ENCODE measurements around the gene OXSM. TPM values are rescaled to one million over a fixed set of nuclear protein-coding genes. Genes with fewer than 3 reads are reported as not detected.

Gene OXSM
- total RNA-seq (10 to 100 TPM in 1 of 2 donors, 1 to 10 TPM in 1; 8.4 to 14.3 TPM), polyA plus RNA-seq (ENCODE audit: insufficient read length in 2 of 2) (10 to 100 TPM; 11.7 to 15.9 TPM)
- long read RNA-seq, donor 1, transcript OXSM-201 (3 exons, 1,519 nt), result major isoform, 5 of 9 reads
- long read RNA-seq, donor 1, partial matches to known transcripts, result 0 of 9 reads
- long read RNA-seq, donor 1, other reads (novel, unspliced or antisense), result 0 of 9 reads
- long read RNA-seq, donor 2, partial matches to known transcripts, result 0 of 1 reads
- long read RNA-seq, donor 2, other reads (novel, unspliced or antisense), result 0 of 1 reads
- long read RNA-seq, donor 3, partial matches to known transcripts, result 0 of 4 reads
- long read RNA-seq, donor 3, other reads (novel, unspliced or antisense), result 0 of 4 reads
- long read RNA-seq, donor 4, transcript OXSM-201 (3 exons, 1,519 nt), result major isoform, 7 of 37 reads
- long read RNA-seq, donor 4, partial matches to known transcripts, result 29 of 37 reads
- long read RNA-seq, donor 4, other reads (novel, unspliced or antisense), result 0 of 37 reads

DNA sequence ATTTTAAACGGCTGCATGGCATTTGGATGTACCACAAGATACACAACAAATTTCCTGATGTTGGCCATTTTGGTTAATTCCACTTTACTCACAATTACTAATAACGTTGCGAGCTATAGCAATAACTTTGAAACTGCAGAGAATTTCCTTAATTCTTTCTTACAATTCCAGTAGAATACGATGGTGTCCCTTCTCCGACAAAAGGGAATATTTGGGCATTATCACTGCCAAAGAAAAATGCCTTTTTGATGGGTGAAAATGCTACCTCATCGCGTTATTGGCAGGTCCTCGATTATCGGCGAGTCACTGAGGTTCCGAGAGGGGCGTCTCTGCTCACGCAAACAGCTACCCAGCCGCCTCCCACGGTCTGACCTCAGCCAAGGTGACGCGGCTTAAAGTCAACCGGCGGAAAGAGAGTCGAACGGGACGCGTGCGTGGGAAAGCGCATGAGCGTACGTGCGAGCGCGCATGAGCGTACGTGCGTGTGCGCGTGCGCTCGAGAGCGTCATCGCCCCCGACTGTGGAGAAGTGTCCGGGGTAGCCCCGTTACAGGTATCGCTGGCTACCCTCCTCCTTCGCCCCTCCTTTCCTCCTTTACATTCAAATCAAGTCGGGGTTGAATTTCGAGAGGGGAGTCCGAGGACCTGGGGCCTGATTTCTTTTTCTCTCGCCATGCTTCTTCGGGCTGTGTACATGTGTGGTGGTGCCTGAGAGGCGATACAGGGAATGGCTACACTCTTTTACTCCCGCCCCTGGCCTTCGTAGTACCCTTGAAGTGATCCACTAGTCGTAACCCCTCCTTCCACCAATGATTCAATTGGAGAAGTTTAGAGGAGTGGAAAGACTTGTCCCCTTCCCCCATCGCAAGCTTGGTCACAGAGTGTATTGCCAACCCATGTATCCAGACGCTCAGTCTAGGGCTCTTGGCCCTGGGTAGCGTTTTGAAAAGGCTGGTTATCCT lies at the start of gene OXSM:
Gene OXSM, plus strand, starts transcription at position 495 of the 961 bp plus-strand sequence. CDS start 931 bp downstream, outside the sequence.
- no peaks in the 10 kb centered on the region for H3K27me3 ChIP-seq (ENCODE audit: control insufficient read depth, insufficient read depth, low read length)
- peak within 1 kb of the TSS; percentile 77 for H3K27ac ChIP-seq (ENCODE audit: low read depth, low read length)
- no peaks in the 10 kb centered on the region for H3K36me3 ChIP-seq (ENCODE audit: control insufficient read depth, insufficient read depth, low read length)
- H3K4me1 ChIP-seq (ENCODE audit: control insufficient read depth, insufficient read depth, low read length), result no peaks in the 10 kb centered on the region
- H3K9me3 ChIP-seq (ENCODE audit: control insufficient read depth, insufficient read depth, low read length), result no peaks in the 10 kb centered on the region
- H3K4me3 ChIP-seq (ENCODE audit: low read depth, low read length), result peak within 1 kb of the TSS; percentile 93
- under 1% methylated on average over 40 of the region's 56 CpGs for WGBS (ENCODE audit: insufficient coverage)
- DNase-seq (ENCODE audit: low read depth in 4 of 6, low spot score in 6 of 6), result peak; percentile 80 to 98 (median 90)

DNA sequence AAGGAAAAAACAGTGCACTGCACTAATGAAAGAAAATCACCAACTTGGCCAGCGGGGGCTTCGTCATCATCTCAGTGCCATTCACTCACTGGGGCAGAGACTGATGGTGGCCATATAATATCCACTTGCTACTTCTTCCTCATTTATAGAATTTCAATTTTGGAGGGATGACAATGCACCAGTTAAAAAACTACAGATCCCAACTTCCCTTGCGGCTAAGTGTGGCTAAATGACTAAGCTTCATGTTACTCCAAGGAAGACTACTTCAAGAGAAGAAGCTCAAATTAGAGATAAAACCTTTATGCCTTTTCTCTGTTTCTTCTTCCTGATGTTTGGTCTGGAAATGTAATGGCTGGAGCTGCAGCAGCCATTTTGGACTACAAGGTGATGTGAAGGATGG lies 45.4 kb upstream of the OXSM start:
- no peak for DNase-seq (ENCODE audit: low read depth in 4 of 6, low spot score in 6 of 6)
- no peaks in the 10 kb centered on the region for H3K9me3 ChIP-seq (ENCODE audit: control insufficient read depth, insufficient read depth, low read length)
- no peaks in the 10 kb centered on the region for H3K27me3 ChIP-seq (ENCODE audit: control insufficient read depth, insufficient read depth, low read length)
- H3K36me3 ChIP-seq (ENCODE audit: control insufficient read depth, insufficient read depth, low read length), result peaks cover 3% of the 10 kb centered on the region
- no peak overlapping the region for H3K4me3 ChIP-seq (ENCODE audit: low read depth, low read length)
- no peak overlapping the region for H3K27ac ChIP-seq (ENCODE audit: low read depth, low read length)
- 100% methylated on average over 2 of the region's 3 CpGs for WGBS (ENCODE audit: insufficient coverage)
- no peaks in the 10 kb centered on the region for H3K4me1 ChIP-seq (ENCODE audit: control insufficient read depth, insufficient read depth, low read length)

DNA sequence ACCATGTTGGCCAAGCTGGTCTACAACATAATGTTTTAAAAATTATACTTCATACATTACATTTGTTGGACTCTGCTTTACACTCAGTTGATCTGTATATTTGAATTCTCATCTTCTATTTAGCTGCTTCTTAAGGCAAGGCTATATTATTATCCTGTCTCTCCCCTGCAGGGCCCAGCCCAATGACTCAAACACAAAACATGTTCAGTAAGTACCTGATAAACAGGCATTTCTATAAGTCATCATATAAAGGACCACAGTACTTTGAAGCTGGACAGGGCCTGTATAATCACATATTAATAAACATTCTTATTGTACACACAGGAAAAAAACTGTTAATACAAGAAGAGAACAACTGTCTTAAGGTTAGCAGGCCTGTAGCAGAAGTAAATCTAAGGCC lies 42.9 kb upstream of the OXSM start:
- Histone ChIP-seq H3K9me3 (ENCODE audit: control insufficient read depth, insufficient read depth, low read length) (no peaks in the 10 kb centered on the region), H3K27ac (ENCODE audit: low read depth, low read length) (no peak overlapping the region), H3K4me3 (ENCODE audit: low read depth, low read length) (no peak overlapping the region), H3K4me1 (ENCODE audit: control insufficient read depth, insufficient read depth, low read length) (no peaks in the 10 kb centered on the region), H3K27me3 (ENCODE audit: control insufficient read depth, insufficient read depth, low read length) (no peaks in the 10 kb centered on the region), H3K36me3 (ENCODE audit: control insufficient read depth, insufficient read depth, low read length) (peaks cover 4% of the 10 kb centered on the region)
- DNase-seq (ENCODE audit: low read depth in 4 of 6, low spot score in 6 of 6), result no peak

DNA sequence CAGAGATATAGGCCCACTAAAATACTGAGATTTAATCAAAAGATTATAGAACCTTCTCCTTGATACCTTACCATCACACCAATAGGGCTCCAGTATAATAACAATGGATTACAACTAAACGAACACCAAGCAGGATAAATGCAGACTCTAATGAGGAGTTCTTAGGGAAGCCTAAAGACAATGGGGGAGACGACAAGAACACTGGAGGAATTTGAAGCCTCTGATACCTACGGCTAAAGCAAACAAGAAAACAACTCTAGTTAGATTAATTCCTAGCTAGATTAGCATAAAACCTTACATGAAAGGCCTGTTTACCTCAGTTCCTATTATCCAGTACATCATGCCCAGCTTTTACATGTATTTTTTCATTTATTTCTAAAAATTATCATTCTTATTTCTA lies 41.7 kb upstream of the OXSM start:
- Histone ChIP-seq H3K27ac (ENCODE audit: low read depth, low read length) (no peak overlapping the region), H3K27me3 (ENCODE audit: control insufficient read depth, insufficient read depth, low read length) (no peaks in the 10 kb centered on the region), H3K4me1 (ENCODE audit: control insufficient read depth, insufficient read depth, low read length) (no peaks in the 10 kb centered on the region), H3K9me3 (ENCODE audit: control insufficient read depth, insufficient read depth, low read length) (no peaks in the 10 kb centered on the region), H3K36me3 (ENCODE audit: control insufficient read depth, insufficient read depth, low read length) (peaks cover 4% of the 10 kb centered on the region), H3K4me3 (ENCODE audit: low read depth, low read length) (no peak overlapping the region)
- WGBS (ENCODE audit: insufficient coverage), result no CpG with 5 or more reads among the region's 3 CpGs
- no peak for DNase-seq (ENCODE audit: low read depth in 4 of 6, low spot score in 6 of 6)

DNA sequence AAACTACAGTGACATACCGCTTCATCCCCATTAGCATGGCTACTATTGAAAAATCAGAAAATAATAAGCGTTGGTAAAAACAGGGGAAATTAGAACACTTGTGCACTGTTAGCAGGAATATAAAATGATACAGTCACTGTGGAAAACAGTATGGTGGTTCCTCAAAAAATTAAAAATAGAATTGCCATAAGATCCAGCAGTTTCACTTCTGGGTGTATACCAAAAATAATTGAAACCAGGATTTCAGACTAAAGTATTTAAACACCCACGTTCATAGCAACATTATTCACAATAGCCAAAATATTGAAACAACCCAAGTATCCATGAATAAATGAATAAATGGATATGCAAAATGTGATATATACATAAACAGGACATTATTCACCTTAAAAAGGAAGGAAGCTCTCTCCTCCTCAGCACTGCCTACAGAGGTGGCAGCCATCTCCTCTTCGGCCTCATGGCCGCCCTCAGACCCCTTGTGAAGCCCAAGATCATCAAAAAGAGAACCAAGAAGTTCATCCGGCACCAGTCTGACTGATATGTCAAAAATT lies 40.8 kb upstream of the OXSM start:
- Histone ChIP-seq H3K9me3 (ENCODE audit: control insufficient read depth, insufficient read depth, low read length) (no peaks in the 10 kb centered on the region), H3K4me1 (ENCODE audit: control insufficient read depth, insufficient read depth, low read length) (no peaks in the 10 kb centered on the region), H3K4me3 (ENCODE audit: low read depth, low read length) (no peak overlapping the region), H3K27ac (ENCODE audit: low read depth, low read length) (no peak overlapping the region), H3K36me3 (ENCODE audit: control insufficient read depth, insufficient read depth, low read length) (peaks cover 4% of the 10 kb centered on the region), H3K27me3 (ENCODE audit: control insufficient read depth, insufficient read depth, low read length) (no peaks in the 10 kb centered on the region)
- no peak for DNase-seq (ENCODE audit: low read depth in 4 of 6, low spot score in 6 of 6)
- WGBS (ENCODE audit: insufficient coverage), result 100% methylated on average over 3 of the region's 6 CpGs

DNA sequence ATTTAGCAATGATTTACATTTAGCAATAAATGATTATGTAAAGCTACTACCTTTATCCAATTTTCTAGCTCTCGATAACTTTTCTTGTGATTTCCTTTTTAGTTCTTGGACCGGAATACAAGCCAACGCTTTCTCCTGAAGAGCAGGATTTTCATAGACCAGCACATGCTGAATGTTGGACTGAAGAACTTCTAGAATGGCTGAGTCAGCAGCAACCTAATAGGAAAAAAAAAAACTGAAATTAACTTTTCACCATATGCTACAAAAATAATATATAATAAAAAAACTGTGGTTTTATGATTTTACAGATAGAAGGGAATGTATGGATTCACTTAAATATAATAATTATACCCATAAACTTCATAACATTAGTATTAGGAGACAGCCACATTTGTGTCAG lies 38.8 kb upstream of the OXSM start:
- Histone ChIP-seq H3K4me3 (ENCODE audit: low read depth, low read length) (no peak overlapping the region), H3K4me1 (ENCODE audit: control insufficient read depth, insufficient read depth, low read length) (no peaks in the 10 kb centered on the region), H3K27me3 (ENCODE audit: control insufficient read depth, insufficient read depth, low read length) (no peaks in the 10 kb centered on the region), H3K9me3 (ENCODE audit: control insufficient read depth, insufficient read depth, low read length) (no peaks in the 10 kb centered on the region), H3K27ac (ENCODE audit: low read depth, low read length) (no peak overlapping the region), H3K36me3 (ENCODE audit: control insufficient read depth, insufficient read depth, low read length) (peaks cover 4% of the 10 kb centered on the region)
- WGBS (ENCODE audit: insufficient coverage), result no CpG with 5 or more reads among the region's 3 CpGs
- DNase-seq (ENCODE audit: low read depth in 4 of 6, low spot score in 6 of 6), result no peak

DNA sequence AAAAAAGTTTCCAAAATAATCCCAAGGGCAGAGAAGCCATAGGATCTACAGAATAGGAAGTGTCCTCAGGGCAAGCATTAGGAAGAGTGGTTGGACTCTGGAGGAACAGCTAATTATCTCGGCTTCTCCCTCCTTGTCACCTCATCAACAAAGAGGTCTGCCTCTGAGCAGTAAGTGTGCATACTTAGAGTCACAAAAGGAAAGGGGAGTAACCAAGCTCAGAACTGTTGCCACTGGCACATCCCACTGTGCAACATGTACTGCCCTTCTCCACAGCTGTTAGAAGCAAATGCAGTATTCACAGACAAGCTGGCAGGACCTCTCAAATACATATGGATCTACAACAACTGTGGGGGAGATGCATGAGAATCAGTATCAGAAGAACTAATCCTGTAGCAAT lies 38.2 kb upstream of the OXSM start:
- H3K27ac ChIP-seq (ENCODE audit: low read depth, low read length), result no peak overlapping the region
- DNase-seq (ENCODE audit: low read depth in 4 of 6, low spot score in 6 of 6), result no peak
- H3K27me3 ChIP-seq (ENCODE audit: control insufficient read depth, insufficient read depth, low read length), result no peaks in the 10 kb centered on the region
- no peaks in the 10 kb centered on the region for H3K4me1 ChIP-seq (ENCODE audit: control insufficient read depth, insufficient read depth, low read length)
- no CpG with 5 or more reads among the region's 1 CpG for WGBS (ENCODE audit: insufficient coverage)
- no peak overlapping the region for H3K4me3 ChIP-seq (ENCODE audit: low read depth, low read length)
- peaks cover 4% of the 10 kb centered on the region for H3K36me3 ChIP-seq (ENCODE audit: control insufficient read depth, insufficient read depth, low read length)
- H3K9me3 ChIP-seq (ENCODE audit: control insufficient read depth, insufficient read depth, low read length), result no peaks in the 10 kb centered on the region

DNA sequence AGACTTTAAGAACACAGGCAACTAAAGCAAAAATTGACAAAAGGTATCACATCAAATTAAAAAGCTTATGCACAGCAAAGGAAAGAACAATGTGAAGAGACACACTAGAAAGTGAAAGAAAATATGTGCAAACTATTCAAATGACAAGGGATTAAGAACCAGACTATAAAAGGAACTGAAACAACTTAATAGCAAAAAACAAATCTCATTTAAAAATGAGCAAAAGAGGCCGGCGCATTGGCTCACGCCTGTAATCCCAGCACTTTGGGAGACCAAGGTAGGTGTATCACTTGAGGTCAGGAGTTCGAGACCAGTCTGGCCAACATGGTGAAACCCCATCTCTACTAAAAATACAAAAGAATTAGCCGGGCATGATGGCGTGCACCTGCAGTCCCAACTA lies 21.0 kb upstream of the OXSM start:
- H3K9me3 ChIP-seq (ENCODE audit: control insufficient read depth, insufficient read depth, low read length), result peaks cover 10% of the 10 kb centered on the region
- DNase-seq (ENCODE audit: low read depth in 4 of 6, low spot score in 6 of 6), result no peak
- H3K36me3 ChIP-seq (ENCODE audit: control insufficient read depth, insufficient read depth, low read length), result no peaks in the 10 kb centered on the region
- no CpG with 5 or more reads among the region's 6 CpGs for WGBS (ENCODE audit: insufficient coverage)
- H3K27me3 ChIP-seq (ENCODE audit: control insufficient read depth, insufficient read depth, low read length), result no peaks in the 10 kb centered on the region
- H3K4me3 ChIP-seq (ENCODE audit: low read depth, low read length), result no peak overlapping the region
- H3K27ac ChIP-seq (ENCODE audit: low read depth, low read length), result no peak overlapping the region
- no peaks in the 10 kb centered on the region for H3K4me1 ChIP-seq (ENCODE audit: control insufficient read depth, insufficient read depth, low read length)

DNA sequence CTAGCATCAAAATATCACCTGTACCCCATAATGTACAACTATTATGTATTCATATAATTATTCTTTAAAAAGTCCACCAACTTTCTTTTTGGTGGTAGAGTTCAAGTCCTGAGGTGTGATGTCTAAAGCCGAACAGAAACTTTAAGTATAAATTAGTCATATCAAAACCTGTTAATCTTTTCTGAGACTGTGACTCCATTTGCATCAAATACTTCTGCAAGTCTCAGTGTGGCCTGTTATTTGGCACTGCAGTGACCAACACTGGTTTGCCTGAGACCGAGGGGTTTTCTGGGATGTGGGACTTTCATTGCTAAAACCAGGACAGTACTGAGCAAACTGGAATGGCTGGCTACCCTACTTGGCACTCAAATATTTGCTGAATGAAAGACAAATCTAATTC lies 14.0 kb upstream of the OXSM start:
- no peak overlapping the region for H3K27ac ChIP-seq (ENCODE audit: low read depth, low read length)
- no peak for DNase-seq (ENCODE audit: low read depth in 4 of 6, low spot score in 6 of 6)
- no peaks in the 10 kb centered on the region for H3K4me1 ChIP-seq (ENCODE audit: control insufficient read depth, insufficient read depth, low read length)
- H3K4me3 ChIP-seq (ENCODE audit: low read depth, low read length), result no peak overlapping the region
- peaks cover 7% of the 10 kb centered on the region for H3K9me3 ChIP-seq (ENCODE audit: control insufficient read depth, insufficient read depth, low read length)
- no peaks in the 10 kb centered on the region for H3K27me3 ChIP-seq (ENCODE audit: control insufficient read depth, insufficient read depth, low read length)
- peaks cover 9% of the 10 kb centered on the region for H3K36me3 ChIP-seq (ENCODE audit: control insufficient read depth, insufficient read depth, low read length)
- 88% methylated on average over 1 of the region's 2 CpGs for WGBS (ENCODE audit: insufficient coverage)
